Large intestine (tissue), 3 donors: Measurements from ENCODE around the gene IL33. TPM values are rescaled to one million over a fixed set of nuclear protein-coding genes. Genes with fewer than 3 reads are reported as not detected.

Experiments used
- DNase-seq, 2 donors: peaks; one replicate each; pipeline versions ENCODE4 v3.0.0 to v3.0.0-alpha.2; 2013
- H3K27ac ChIP-seq: one replicate; pipeline ENCODE4 v1.5.1; 2013; ENCODE audit warnings: low read length
- H3K27me3 ChIP-seq: 2 replicates; pipeline ENCODE4 v1.6.1; 2013; ENCODE audit warnings: low read length; ENCODE audit not compliant: control insufficient read depth, insufficient read depth
- H3K36me3 ChIP-seq: 2 replicates; pipeline ENCODE4 v1.6.1; 2013; ENCODE audit warnings: low read length; ENCODE audit not compliant: control insufficient read depth, insufficient read depth
- H3K4me1 ChIP-seq: one replicate; pipeline ENCODE4 v1.6.1; 2013; ENCODE audit warnings: low read length; ENCODE audit not compliant: control insufficient read depth, insufficient read depth
- H3K4me3 ChIP-seq: one replicate; pipeline ENCODE4 v1.5.1; 2013; ENCODE audit warnings: low read length
- H3K9me3 ChIP-seq: one replicate; pipeline ENCODE4 v1.6.1; 2013; ENCODE audit warnings: mild to moderate bottlenecking, low read depth, low read length, moderate library complexity; ENCODE audit not compliant: control insufficient read depth
- WGBS: methylation state at CpG from one replicate; pipeline ENCODE4 v1.1.5; 2013; ENCODE audit warnings: low lambda C conversion rate; ENCODE audit not compliant: insufficient coverage; 5-methylcytosine and 5-hydroxymethylcytosine counted together
- polyA plus RNA-seq: library from polyadenylated mRNA; unstranded; fragments of 120-200 nt; gene quantifications from one replicate; pipeline ENCODE4 v1.2.1, GENCODE V29; 2013

IL33 gene
- polyA plus RNA-seq, 1 donor = 16.4 TPM

DNA sequence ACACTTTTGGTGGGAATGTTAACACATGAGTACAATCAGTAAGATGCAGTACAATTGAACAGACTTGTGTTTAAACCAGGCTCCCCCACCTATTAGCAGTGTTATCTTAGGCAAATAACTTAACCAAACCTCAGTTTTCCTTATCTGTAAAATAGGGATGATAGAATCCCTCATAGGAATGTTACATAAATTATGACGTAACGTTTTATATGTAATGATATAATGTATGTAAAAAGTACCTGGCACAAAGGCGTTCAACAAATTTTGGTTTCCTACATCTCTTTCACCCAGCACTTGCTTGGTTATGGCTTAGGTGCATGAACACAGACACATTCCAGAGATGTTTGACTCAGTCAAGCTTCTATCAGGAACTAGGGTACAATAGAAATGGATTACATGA is 26.7 kb upstream of the IL33 start:
- H3K4me3 ChIP-seq = no peak overlapping the region
- H3K27me3 ChIP-seq = no peaks in the 10 kb centered on the region
- WGBS = no CpG with 5 or more reads among the region's 3 CpGs

DNA sequence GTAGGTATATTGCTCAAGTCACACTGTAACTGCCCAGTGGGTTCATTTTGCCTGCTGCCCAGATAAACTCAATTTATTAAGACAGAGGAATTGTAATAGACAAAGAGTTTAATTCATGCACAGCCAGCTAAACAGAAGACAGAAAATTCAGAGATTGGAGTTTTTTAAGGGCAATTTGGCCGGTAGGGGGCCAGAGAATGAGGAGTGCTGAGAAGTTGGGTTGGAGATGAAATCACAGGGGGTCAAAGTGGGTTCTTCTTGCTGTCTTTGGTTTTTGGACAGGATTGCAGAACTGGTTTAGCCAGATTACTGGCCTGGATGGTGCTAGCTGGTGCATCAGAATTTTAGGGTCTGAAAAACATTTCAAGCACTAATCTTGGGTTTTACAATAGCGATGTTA is 20.7 kb upstream of the IL33 start:
- H3K9me3 ChIP-seq = no peaks in the 10 kb centered on the region
- no peak overlapping the region for H3K27ac ChIP-seq
- DNase-seq = no peak
- H3K27me3 ChIP-seq = no peaks in the 10 kb centered on the region
- H3K36me3 ChIP-seq = no peaks in the 10 kb centered on the region
- H3K4me3 ChIP-seq = no peak overlapping the region
- H3K4me1 ChIP-seq = no peaks in the 10 kb centered on the region
- WGBS = 14% methylated on average over 1 of the region's 2 CpGs

More for the DNA sequence above, 26.7 kb upstream of the IL33 start:
- H3K36me3 ChIP-seq = no peaks in the 10 kb centered on the region
- no peaks in the 10 kb centered on the region for H3K9me3 ChIP-seq
- H3K4me1 ChIP-seq = no peaks in the 10 kb centered on the region
- DNase-seq = no peak
- H3K27ac ChIP-seq = no peak overlapping the region

DNA sequence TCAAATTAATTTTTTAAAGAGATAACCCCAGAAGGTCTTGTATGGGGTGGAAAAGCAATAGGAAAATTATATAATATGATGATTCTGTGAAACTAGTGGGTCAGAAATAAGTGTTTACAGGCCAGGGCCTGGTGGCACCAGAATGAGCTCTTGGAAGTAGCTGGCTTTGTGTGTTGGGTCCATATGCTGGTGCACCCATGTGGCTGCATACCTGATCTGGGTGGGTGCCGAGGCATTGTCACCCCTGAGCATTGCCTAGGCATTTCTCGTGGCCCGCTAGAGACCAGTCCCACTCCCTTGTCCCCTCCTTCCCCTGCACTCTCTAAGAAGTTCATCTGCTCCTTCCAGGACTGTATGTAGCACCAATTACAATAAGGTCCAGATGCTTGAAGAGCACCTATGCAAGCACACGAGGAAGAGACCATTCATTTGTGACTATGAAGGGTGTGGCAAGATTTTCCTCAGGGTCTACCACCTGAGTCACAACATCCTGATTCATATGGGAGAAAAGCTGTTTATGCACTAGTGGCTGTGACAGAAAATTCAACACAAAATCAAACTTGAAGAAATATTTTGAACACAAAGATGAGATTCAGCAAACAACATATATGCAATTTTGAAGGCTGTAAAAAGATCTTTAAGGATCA is 19.8 kb upstream of the IL33 start:
- H3K4me3 ChIP-seq = no peak overlapping the region
- H3K27me3 ChIP-seq = no peaks in the 10 kb centered on the region
- no peaks in the 10 kb centered on the region for H3K9me3 ChIP-seq
- no peaks in the 10 kb centered on the region for H3K36me3 ChIP-seq
- no peak overlapping the region for H3K27ac ChIP-seq
- WGBS = 100% methylated on average over 1 of the region's 4 CpGs
- H3K4me1 ChIP-seq = no peaks in the 10 kb centered on the region
- DNase-seq = no peak

DNA sequence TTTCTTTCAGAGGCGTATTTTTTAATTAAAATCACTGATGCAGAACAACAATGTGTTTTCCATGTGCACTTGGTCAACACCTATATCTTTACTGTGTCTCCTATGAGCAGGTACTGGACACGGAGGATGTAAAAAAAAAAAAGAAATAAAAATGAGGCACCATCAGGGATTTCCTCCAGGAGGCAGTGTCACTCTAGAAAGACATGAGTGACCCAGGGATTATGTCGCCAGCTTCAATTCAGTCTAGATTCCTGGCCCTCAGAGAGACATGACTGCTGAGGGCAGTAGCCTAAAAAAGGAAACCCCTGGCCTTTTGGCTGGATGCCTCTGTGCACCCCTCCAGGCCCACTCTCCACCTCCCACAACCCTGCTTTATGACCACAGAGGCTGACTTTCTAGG is 18.3 kb upstream of the IL33 start:
- no peaks in the 10 kb centered on the region for H3K27me3 ChIP-seq
- H3K4me3 ChIP-seq = no peak overlapping the region
- WGBS = no CpG with 5 or more reads among the region's 3 CpGs
- no peaks in the 10 kb centered on the region for H3K36me3 ChIP-seq
- H3K9me3 ChIP-seq = no peaks in the 10 kb centered on the region
- no peaks in the 10 kb centered on the region for H3K4me1 ChIP-seq
- no peak for DNase-seq
- no peak overlapping the region for H3K27ac ChIP-seq

DNA sequence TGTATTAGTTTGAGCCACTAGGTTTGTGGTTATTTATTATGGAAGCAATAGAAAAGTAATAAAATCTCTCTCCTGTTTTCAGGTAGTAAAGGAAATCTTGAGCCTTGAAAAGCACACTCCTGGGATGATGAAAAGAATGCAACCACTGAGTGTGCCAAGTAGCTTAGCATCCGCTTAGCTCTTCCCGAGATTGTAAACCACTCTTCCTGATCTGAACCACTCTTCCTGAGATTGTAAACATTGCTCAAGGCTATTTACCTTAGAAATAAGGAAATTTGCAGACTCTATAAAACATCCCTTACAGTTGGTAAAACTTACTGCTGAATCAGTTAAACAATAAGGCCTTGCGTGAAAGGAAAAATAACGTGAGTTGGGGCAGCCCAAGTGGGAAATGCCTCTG is 17.4 kb upstream of the IL33 start:
- Histone ChIP-seq H3K27ac (no peak overlapping the region), H3K4me3 (no peak overlapping the region), H3K36me3 (no peaks in the 10 kb centered on the region), H3K4me1 (no peaks in the 10 kb centered on the region), H3K9me3 (no peaks in the 10 kb centered on the region), H3K27me3 (no peaks in the 10 kb centered on the region)
- WGBS = 75% methylated on average over 3 of the region's 4 CpGs
- DNase-seq = no peak

DNA sequence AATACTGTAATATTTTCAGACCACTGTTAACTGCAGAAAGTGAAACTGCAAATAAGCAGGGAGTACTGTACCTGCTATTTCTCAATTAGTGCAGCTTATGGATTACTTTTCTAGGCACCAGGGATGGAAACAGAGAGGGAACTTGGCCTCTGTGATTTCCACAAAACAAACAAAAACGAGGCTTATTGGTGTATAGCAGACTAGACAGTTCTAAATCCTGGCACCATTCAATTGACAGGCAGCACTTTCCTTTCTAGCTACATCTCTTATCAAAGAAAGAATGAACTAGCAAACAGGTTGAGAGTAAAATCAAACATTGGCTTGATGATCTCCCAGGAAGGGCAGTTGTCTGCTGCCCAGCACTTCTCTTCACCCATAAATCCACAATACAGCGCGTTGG is 16.0 kb upstream of the IL33 start:
- 0% methylated on average over 1 of the region's 3 CpGs for WGBS
- no peaks in the 10 kb centered on the region for H3K36me3 ChIP-seq
- no peaks in the 10 kb centered on the region for H3K27me3 ChIP-seq
- no peaks in the 10 kb centered on the region for H3K4me1 ChIP-seq
- H3K4me3 ChIP-seq = no peak overlapping the region
- no peaks in the 10 kb centered on the region for H3K9me3 ChIP-seq
- no peak for DNase-seq
- H3K27ac ChIP-seq = no peak overlapping the region

DNA sequence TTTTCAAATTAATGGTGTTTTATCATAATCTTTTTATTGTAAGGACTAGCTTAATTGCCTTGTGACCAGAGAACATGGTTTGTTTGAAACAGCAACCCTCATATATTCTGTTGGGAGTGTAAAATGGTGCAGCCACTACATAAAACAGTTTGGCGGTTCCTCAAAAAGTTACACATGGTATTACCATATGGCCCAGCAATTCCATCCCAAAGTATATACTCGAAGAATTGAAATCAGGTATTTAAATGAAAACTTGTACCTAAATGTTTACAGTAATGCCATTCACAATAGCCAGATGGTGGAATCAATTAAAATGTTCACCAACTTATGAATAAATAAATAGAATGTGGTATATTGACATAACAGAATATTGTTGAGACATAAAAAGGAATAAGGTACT is 14.8 kb upstream of the IL33 start:
- no peaks in the 10 kb centered on the region for H3K36me3 ChIP-seq
- H3K27ac ChIP-seq = no peak overlapping the region
- H3K9me3 ChIP-seq = no peaks in the 10 kb centered on the region
- DNase-seq = no peak
- no CpG with 5 or more reads among the region's 2 CpGs for WGBS
- no peak overlapping the region for H3K4me3 ChIP-seq
- H3K4me1 ChIP-seq = no peaks in the 10 kb centered on the region
- no peaks in the 10 kb centered on the region for H3K27me3 ChIP-seq

DNA sequence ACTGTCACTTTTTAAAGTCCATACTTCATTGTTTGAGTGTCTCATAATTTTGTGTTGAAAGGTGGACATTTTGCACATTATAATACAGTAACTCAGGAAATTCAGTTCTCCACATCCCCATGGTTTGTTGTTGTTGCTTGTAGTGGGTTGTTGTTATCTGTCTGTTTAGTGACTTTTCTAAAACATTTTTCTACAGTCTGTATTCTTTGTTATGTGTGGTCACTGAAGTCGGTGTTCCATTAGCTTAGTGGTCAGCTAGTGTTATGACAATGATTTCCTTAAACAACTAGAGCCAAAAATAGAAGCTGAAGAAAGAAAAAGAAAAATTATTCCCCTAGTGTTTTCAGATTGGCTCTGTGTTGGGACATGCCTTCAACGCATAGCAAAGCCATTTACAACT is 5.6 kb upstream of the IL33 start:
- Histone ChIP-seq H3K36me3 (no peaks in the 10 kb centered on the region), H3K4me3 (no peak overlapping the region), H3K27ac (no peak overlapping the region), H3K9me3 (peaks cover 5% of the 10 kb centered on the region), H3K4me1 (no peaks in the 10 kb centered on the region), H3K27me3 (no peaks in the 10 kb centered on the region)
- WGBS = no CpG with 5 or more reads among the region's 2 CpGs
- DNase-seq = no peak

DNA sequence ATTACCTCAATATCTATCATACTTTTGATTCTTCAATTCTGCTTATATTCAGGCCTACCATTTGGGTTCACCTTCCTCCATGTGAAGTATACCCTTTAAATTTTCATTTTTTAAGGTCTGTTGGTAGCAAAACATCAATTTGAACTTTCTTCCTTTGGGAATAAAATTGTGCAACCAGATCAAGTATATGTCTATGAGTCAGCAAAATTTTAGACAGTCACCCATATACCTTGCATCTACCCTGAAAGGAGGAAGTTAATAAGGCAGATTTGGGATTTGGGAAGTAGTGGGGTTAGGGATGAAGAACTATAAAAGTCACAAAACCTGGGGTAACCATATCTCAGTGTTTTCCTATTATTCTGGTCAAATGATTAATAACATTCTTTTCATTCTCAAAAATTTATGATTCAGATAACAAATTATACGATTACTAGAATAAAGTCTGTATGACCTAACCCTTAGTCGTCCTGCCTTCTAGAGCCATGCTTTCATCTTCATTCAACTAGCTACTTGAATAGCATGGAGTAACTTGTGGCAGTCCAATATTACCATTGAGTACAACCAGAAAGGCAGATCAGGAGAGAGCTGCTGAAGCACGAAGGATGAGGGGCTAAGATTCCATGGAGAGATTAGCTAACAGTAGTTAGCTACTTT is 2.8 kb upstream of the IL33 start:
- Histone ChIP-seq H3K36me3 (no peaks in the 10 kb centered on the region), H3K4me3 (no peak overlapping the region), H3K4me1 (no peaks in the 10 kb centered on the region), H3K27me3 (no peaks in the 10 kb centered on the region), H3K9me3 (peaks cover 5% of the 10 kb centered on the region), H3K27ac (no peak overlapping the region)
- WGBS = no CpG with 5 or more reads among the region's 3 CpGs
- DNase-seq = no peak

DNA sequence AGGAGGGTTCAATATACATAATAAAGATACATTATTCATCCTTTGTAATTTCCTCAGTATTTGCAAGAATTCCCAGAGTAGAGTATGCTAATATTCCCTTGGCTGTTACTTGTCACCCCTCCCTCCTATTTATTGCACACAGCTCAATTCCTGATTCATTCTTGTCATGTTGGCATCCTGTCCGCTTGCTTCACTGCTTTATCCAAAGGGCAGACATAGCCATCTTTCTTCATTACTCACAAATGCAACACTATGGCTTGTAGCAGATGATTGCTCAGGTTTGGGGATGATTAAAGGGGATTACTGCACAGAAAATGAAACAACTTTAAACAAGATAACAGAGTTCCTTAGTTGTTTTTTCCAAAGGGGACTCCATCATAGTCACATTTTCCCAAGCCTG is 1.2 kb upstream of the IL33 start:
- WGBS = 100% methylated on average over 1 of the region's 1 CpG
- DNase-seq = no peak
- Histone ChIP-seq H3K9me3 (peaks cover under 1% of the 10 kb centered on the region), H3K27me3 (no peaks in the 10 kb centered on the region), H3K4me1 (no peaks in the 10 kb centered on the region), H3K4me3 (no peak overlapping the region), H3K27ac (no peak overlapping the region), H3K36me3 (no peaks in the 10 kb centered on the region)

DNA sequence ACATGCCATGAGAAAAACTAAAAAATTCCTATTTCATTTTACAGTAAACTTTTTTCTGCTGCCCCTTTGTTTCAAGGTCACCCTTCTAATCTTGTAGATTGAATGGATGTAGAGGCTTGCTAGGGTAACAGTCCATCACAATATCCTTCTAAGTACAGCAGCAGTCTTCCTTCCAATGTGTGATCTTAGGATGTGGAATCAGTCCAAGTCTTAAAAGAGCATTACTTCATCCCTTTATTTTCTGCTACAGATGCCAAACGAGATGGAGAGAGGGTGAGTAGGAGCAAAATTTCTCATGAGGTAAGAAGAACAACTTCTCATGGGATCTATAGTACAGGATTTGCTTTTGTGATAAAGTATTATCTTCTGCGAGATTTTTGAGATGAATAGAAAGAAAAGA is 704 bp upstream of the IL33 start:
- Histone ChIP-seq H3K4me1 (no peaks in the 10 kb centered on the region), H3K36me3 (no peaks in the 10 kb centered on the region), H3K9me3 (no peaks in the 10 kb centered on the region), H3K4me3 (no peak overlapping the region), H3K27ac (no peak overlapping the region), H3K27me3 (no peaks in the 10 kb centered on the region)
- DNase-seq = no peak
- WGBS = 90% methylated on average over 2 of the region's 2 CpGs
